Trophoblast cell (in vitro differentiated cells and primary cell): ENCODE measurements around the gene MED13L.

Experiments used
- DNase-seq, 2 donors: peaks; one replicate each; pipeline ENCODE4 v3.0.0-alpha.2; 2016
- H2AFZ ChIP-seq: 2 replicates; pipeline ENCODE4 v1.6.1; 2013; ENCODE audit warnings: low read length, moderate library complexity, mild to moderate bottlenecking; ENCODE audit not compliant: insufficient read depth, poor library complexity
- H2AK5ac ChIP-seq: 2 replicates; pipeline ENCODE4 v1.6.1; 2013; ENCODE audit warnings: mild to moderate bottlenecking, low read length
- H2BK120ac ChIP-seq: 2 replicates; pipeline ENCODE4 v1.6.1; 2013; ENCODE audit warnings: low read length, mild to moderate bottlenecking, moderate library complexity; ENCODE audit not compliant: insufficient read depth, poor library complexity
- H2BK12ac ChIP-seq: 2 replicates; pipeline ENCODE4 v1.6.1; 2013; ENCODE audit warnings: mild to moderate bottlenecking, low read length, moderate library complexity
- H2BK5ac ChIP-seq: 2 replicates; pipeline ENCODE4 v1.6.1; 2013; ENCODE audit warnings: low read length, low read depth, moderate library complexity, mild to moderate bottlenecking; ENCODE audit not compliant: poor library complexity
- H3K14ac ChIP-seq: 2 replicates; pipeline ENCODE4 v1.6.1; 2013; ENCODE audit warnings: mild to moderate bottlenecking, low read length
- H3K18ac ChIP-seq: 2 replicates; pipeline ENCODE4 v1.6.1; 2013; ENCODE audit warnings: mild to moderate bottlenecking, low read length
- H3K23ac ChIP-seq: 2 replicates; pipeline ENCODE4 v1.6.1; 2013; ENCODE audit warnings: low read length
- H3K27ac ChIP-seq: 2 replicates; pipeline ENCODE4 v1.5.1; 2013; ENCODE audit warnings: low read depth, mild to moderate bottlenecking, inconsistent platforms, low read length, moderate library complexity
- H3K27me3 ChIP-seq: 2 replicates; pipeline ENCODE4 v1.6.1; 2013; ENCODE audit warnings: inconsistent platforms, mild to moderate bottlenecking, low read length, moderate library complexity; ENCODE audit not compliant: insufficient read depth
- H3K36me3 ChIP-seq, 2 experiments: 1 replicate in 1 of 2; 2 replicates in 1 of 2; pipeline ENCODE4 v1.6.1; 2013; ENCODE audit warnings: low read length in 2 of 2, mild to moderate bottlenecking in 2 of 2, moderate library complexity in 1 of 2; ENCODE audit not compliant: insufficient read depth in 2 of 2, control insufficient read depth in 1 of 2
- H3K4ac ChIP-seq: 2 replicates; pipeline ENCODE4 v1.6.1; 2013; ENCODE audit warnings: low read depth, mild to moderate bottlenecking, low read length, moderate library complexity
- H3K4me1 ChIP-seq, 2 experiments: 1 replicate in 1 of 2; 2 replicates in 1 of 2; pipeline ENCODE4 v1.6.1; 2013; ENCODE audit warnings: low read length in 2 of 2, mild to moderate bottlenecking in 2 of 2, moderate library complexity in 1 of 2; ENCODE audit not compliant: insufficient read depth in 2 of 2, control insufficient read depth in 1 of 2
- H3K4me2 ChIP-seq: 2 replicates; pipeline ENCODE4 v1.6.1; 2013; ENCODE audit warnings: inconsistent platforms, mild to moderate bottlenecking, low read length, moderate library complexity
- H3K4me3 ChIP-seq: 2 replicates; pipeline ENCODE4 v1.5.1; 2013; ENCODE audit warnings: mild to moderate bottlenecking, low read depth, low read length, inconsistent platforms
- H3K79me1 ChIP-seq: one replicate; pipeline ENCODE4 v1.6.1; 2013; ENCODE audit warnings: low read length
- H3K79me2 ChIP-seq: 2 replicates; pipeline ENCODE4 v1.6.1; 2013; ENCODE audit warnings: low read length, mild to moderate bottlenecking; ENCODE audit not compliant: control insufficient read depth, insufficient read depth, poor library complexity
- H3K9ac ChIP-seq: 2 replicates; pipeline ENCODE4 v1.6.1; 2013; ENCODE audit warnings: mild to moderate bottlenecking, low read length
- H3K9me3 ChIP-seq: 2 replicates; pipeline ENCODE4 v1.6.1; 2013; ENCODE audit warnings: low read depth, mild to moderate bottlenecking, control low read depth, inconsistent platforms, low read length; ENCODE audit not compliant: insufficient read depth
- H4K12ac ChIP-seq: 2 replicates; pipeline ENCODE4 v1.6.1; 2013; ENCODE audit warnings: low read depth, mild to moderate bottlenecking, low read length, moderate library complexity
- H4K8ac ChIP-seq: 2 replicates; pipeline ENCODE4 v1.6.1; 2013; ENCODE audit warnings: low read depth, mild to moderate bottlenecking, low read length, moderate library complexity
- H4K91ac ChIP-seq: one replicate; pipeline ENCODE4 v1.6.1; 2013; ENCODE audit warnings: low read depth, mild to moderate bottlenecking, low read length, moderate library complexity
- WGBS: extraction: QIAGEN DNeasy Blood & Tissue Kit; methylation state at CpG from one replicate; pipeline ENCODE4 v1.1.7; 2013; ENCODE audit warnings: missing lambda C conversion rate; ENCODE audit not compliant: insufficient read length, insufficient coverage; ENCODE audit errors: extremely low coverage; 5-methylcytosine and 5-hydroxymethylcytosine counted together

The MED13L gene

DNA sequence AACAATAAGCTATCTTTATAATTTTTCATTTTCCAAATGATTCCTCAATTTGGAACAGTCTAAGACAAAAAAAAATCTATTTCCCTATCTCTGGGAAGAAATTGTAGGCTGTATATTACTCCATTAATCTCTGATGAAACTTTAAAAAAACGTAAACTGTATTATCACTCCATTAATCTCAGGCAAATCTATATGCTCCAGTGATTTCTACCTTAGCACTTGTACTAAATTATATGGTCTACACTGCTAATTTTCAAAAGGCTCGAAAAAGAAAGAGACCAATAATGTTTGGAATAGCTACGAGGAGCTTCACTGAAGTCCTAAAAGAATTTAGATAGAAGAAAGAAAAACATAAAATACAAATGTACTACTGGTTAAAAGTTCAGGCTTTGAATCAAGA is 19.7 kb downstream of the MED13L start:
- Histone ChIP-seq H2BK12ac (no peak overlapping the region), H3K27me3 (no peaks in the 10 kb centered on the region), H3K4me1 (peaks cover 0 to 5% of the 10 kb centered on the region in 2 experiments), H4K91ac (no peak overlapping the region), H2BK120ac (no peak overlapping the region), H2AFZ (no peak overlapping the region), H3K4ac (no peak overlapping the region), H3K9ac (no peak overlapping the region), H2AK5ac (no peak overlapping the region), H3K23ac (no peak overlapping the region), H4K8ac (no peak overlapping the region), H2BK5ac (no peak overlapping the region), H4K12ac (no peak overlapping the region), H3K79me2 (peaks cover 16% of the 10 kb centered on the region), H3K36me3 (no peaks in the 10 kb centered on the region), H3K4me2 (no peak overlapping the region), H3K9me3 (no peaks in the 10 kb centered on the region), H3K14ac (no peak overlapping the region), H3K27ac (no peak overlapping the region), H3K18ac (no peak overlapping the region), H3K79me1 (no peaks in the 10 kb centered on the region), H3K4me3 (no peak overlapping the region)
- DNase-seq = no peak
- no CpG with 5 or more reads among the region's 3 CpGs for WGBS

- Histone ChIP-seq H3K36me3 (no peaks in the 10 kb centered on the region), H2AK5ac (no peak overlapping the region), H2BK120ac (no peak overlapping the region)
Measured at GRCh38 chr12:116257215-116257614, 20.3 kb downstream of the MED13L start.

GRCh38 chr12:116249938-116250337 is 27.6 kb downstream of the MED13L start:
- Histone ChIP-seq H3K79me1 (no peaks in the 10 kb centered on the region), H3K36me3 (no peaks in the 10 kb centered on the region), H3K14ac (no peak overlapping the region), H2BK5ac (no peak overlapping the region), H3K27ac (no peak overlapping the region), H3K4me2 (no peak overlapping the region), H3K9ac (no peak overlapping the region), H4K91ac (no peak overlapping the region), H3K27me3 (no peaks in the 10 kb centered on the region), H4K12ac (no peak overlapping the region), H3K23ac (no peak overlapping the region), H3K4ac (no peak overlapping the region), H3K18ac (no peak overlapping the region), H4K8ac (no peak overlapping the region), H3K4me3 (no peak overlapping the region), H2AFZ (no peak overlapping the region), H2AK5ac (no peak overlapping the region), H2BK120ac (no peak overlapping the region), H3K9me3 (no peaks in the 10 kb centered on the region), H2BK12ac (no peak overlapping the region), H3K79me2 (peaks cover 19% of the 10 kb centered on the region), H3K4me1 (peaks cover 0 to 3% of the 10 kb centered on the region in 2 experiments)
- WGBS = no CpG with 5 or more reads among the region's 2 CpGs
- no peak for DNase-seq

More at GRCh38 chr12:116257215-116257614, 20.3 kb downstream of the MED13L start:
- H3K79me2 ChIP-seq = peaks cover 18% of the 10 kb centered on the region
- no peaks in the 10 kb centered on the region for H3K79me1 ChIP-seq
- no peak overlapping the region for H3K27ac ChIP-seq
- peaks cover 0 to 5% of the 10 kb centered on the region in 2 experiments for H3K4me1 ChIP-seq
- H4K12ac ChIP-seq = no peak overlapping the region
- no CpG with 5 or more reads among the region's 3 CpGs for WGBS
- H3K9me3 ChIP-seq = no peaks in the 10 kb centered on the region
- H3K4me2 ChIP-seq = no peak overlapping the region
- H3K18ac ChIP-seq = no peak overlapping the region
- no peak for DNase-seq
- no peak overlapping the region for H2AFZ ChIP-seq
- no peak overlapping the region for H4K91ac ChIP-seq
- H3K14ac ChIP-seq = no peak overlapping the region
- H2BK12ac ChIP-seq = no peak overlapping the region
- H4K8ac ChIP-seq = no peak overlapping the region
- no peaks in the 10 kb centered on the region for H3K27me3 ChIP-seq
- H2BK5ac ChIP-seq = no peak overlapping the region
- H3K9ac ChIP-seq = no peak overlapping the region
- no peak overlapping the region for H3K4me3 ChIP-seq
- H3K23ac ChIP-seq = no peak overlapping the region
- H3K4ac ChIP-seq = peak overlapping the region; percentile 0

- Histone ChIP-seq H4K8ac (no peak overlapping the region), H3K36me3 (no peaks in the 10 kb centered on the region)
- DNase-seq = no peak
Measured at GRCh38 chr12:116248930-116249329, 28.6 kb downstream of the MED13L start.

More at GRCh38 chr12:116248930-116249329, 28.6 kb downstream of the MED13L start:
- no peaks in the 10 kb centered on the region for H3K9me3 ChIP-seq
- no peaks in the 10 kb centered on the region for H3K79me1 ChIP-seq
- no peak overlapping the region for H3K4me3 ChIP-seq
- H2AFZ ChIP-seq = no peak overlapping the region
- H2AK5ac ChIP-seq = no peak overlapping the region
- H2BK12ac ChIP-seq = no peak overlapping the region
- no peak overlapping the region for H2BK5ac ChIP-seq
- H2BK120ac ChIP-seq = no peak overlapping the region
- no peak overlapping the region for H3K9ac ChIP-seq
- no peak overlapping the region for H4K12ac ChIP-seq
- H4K91ac ChIP-seq = no peak overlapping the region
- H3K23ac ChIP-seq = no peak overlapping the region
- H3K4me2 ChIP-seq = no peak overlapping the region
- H3K27ac ChIP-seq = no peak overlapping the region
- H3K4me1 ChIP-seq = peaks cover 0 to 5% of the 10 kb centered on the region in 2 experiments
- H3K27me3 ChIP-seq = no peaks in the 10 kb centered on the region
- no peak overlapping the region for H3K18ac ChIP-seq
- no peak overlapping the region for H3K14ac ChIP-seq
- H3K4ac ChIP-seq = peak overlapping the region; percentile 52
- peaks cover 19% of the 10 kb centered on the region for H3K79me2 ChIP-seq
